ENCODE measurements around the gene PRKG1.
"Not testable (repeated sequence)": the region's sequence is repeated elsewhere in the genome, so short reads cannot be mapped to it uniquely, and the experiment has no call there.

Gene PRKG1

DNA sequence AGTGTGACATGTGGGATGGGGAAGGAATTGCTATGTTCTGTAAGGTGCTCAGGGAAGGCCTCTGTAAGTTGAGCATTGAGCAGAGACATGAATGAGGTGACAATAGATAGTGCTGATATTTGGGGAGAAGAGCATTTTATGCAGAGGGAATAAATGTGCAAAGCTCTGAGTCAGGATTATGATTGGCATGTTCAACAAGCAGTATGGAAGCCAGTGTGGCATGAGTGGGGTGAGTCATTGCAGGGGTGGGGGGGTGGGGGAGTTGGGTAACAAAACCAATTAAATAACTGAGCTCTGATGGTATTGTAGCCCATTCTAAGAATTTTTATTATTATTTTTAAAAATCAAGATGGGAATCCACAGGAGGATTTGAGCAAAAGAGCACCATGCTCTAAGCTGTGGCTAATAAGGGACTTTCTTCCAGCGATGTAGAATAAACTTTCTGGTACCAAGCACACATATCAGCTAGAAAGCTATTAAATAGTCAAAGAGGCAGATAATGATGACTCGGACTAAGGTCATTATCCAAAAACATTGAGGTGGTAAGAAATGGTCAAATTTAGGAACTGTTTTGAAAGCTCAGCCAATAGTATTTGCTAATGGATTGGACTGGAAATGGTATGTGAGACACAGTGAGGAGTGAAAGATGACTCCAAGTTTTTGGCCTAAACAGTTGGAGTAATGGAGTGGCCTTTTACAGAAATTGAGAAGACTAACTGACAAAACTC is 96.4 kb downstream of the PRKG1 start:
- no peak for DNase-seq (ENCODE audit: low spot score)

DNA sequence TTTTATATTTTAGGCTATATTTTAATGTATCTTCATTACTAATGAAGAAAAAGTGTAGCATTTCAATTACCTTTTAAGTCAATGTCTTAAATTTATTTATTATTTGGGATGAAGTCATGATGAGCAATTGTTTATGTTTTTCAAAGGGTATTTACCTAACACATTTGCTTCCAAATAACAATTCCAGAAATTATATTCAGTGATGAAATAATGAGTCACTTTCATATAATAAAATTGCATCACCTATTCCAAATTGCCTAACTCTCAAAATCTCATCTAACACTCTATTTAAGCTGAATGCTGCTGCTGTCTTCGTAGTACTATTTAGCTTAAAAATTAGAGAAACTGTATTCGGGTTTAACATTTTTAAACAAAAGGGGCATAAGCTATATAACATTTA is 97.7 kb downstream of the PRKG1 start:
- no peak for DNase-seq (ENCODE audit: low spot score)

DNA sequence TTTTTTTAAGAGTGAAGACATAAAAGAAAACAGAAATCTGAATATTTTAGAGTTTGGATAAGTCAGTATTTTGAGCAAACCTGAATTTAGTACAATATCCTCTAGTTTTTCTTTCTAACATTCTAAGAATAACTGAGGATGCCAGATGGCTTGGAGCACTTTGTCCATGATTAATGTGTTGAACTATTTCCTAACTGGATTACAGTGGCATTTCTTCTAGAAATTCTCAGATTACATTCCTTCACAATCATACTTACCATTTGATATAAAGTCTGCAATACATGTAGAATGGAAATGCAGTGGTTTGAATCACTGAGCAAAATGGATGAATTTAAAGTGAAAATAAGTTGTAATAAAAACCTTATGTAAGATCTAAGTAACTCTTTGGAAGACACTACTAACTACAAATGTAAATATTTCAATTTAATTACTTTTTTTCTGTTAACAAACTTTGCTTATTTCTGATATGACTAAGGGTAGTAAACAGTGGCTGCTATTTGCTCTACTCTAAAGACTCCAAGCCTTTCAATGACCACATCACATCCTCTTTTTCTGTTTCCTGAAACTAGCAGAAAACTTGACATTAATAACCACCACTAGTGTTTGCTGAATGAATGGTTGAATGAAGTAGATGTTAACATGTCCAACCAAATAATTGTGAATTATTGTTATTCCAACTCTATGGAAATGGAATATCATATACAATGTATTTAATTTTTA is 102.8 kb downstream of the PRKG1 start:
- DNase-seq (ENCODE audit: low spot score), result no peak

DNA sequence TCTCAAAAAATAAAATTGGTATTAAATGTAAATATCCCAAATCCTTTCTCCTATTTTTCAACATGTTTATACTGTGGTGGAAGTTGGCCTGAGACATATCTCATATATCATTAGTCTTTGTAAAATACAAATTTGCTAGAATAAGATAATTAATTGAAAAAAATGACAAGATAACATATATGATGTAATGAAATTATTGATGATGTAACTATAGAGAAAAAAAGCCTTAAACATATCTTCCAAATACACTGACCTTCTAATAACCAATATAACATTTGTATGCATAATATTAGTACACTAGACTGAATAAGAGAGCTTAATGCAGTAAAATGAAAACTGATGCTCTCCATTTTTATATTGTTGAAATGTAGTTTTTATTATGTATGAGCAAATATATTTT is 104.3 kb downstream of the PRKG1 start:
- no peak for DNase-seq (ENCODE audit: low spot score)

DNA sequence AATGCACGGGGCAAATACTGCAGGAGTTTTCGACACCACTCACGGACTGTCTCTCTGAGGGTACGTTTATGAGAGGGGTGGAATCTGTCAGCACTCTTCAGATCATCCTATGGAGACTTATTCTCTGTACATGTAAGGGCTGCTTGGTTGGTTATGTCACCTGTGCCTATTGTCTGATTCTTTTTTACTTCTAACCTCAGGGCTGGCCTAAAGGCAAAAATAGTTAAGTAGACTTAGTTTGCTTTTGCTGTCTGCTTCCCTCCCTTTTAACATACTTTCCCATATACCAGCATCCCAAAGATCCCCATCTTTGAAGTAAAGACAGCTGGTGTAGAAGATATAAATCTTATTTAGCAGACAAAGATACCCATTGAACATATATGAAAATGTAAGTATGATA is 105.9 kb downstream of the PRKG1 start:
- no peak for DNase-seq (ENCODE audit: low spot score)

DNA sequence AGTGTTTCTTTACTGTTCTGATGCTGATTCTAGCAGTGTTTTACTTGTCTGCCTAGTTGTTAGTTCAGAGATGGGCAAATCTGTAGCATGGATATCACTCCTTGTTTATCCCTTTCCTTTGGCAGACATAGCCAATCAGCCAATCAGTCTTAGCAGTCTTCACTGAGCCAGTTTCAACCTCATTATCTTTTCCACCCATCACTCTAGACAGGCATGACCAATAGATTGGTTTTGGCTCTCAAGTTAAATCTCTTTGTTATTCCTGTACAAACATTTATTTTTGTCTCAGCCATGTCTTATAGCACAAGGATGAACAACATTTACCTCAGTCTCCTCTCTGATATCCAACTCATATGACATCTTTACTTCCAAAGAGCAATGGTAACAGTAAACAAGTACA is 109.5 kb downstream of the PRKG1 start:
- no peak for DNase-seq (ENCODE audit: low spot score)

DNA sequence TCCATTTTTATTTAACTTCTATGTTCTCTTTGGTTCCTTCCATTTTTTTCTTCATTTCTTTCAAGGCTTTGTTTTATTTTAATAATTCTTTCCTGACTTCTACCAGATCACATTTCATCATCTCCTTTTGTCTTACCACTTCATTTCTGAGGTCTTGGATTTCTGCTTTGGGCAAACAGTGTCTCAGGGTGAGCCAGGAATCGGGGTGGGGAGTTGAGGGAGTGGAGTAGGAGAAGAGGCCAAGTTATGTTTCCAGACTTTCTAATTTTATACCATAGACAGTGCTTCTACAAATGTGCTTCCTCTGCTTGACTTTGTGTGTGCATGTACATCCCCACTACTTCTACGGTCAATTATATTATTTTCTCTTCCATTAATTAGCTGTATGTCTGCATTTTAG is 112.1 kb downstream of the PRKG1 start:
- no peak for DNase-seq (ENCODE audit: low spot score)

DNA sequence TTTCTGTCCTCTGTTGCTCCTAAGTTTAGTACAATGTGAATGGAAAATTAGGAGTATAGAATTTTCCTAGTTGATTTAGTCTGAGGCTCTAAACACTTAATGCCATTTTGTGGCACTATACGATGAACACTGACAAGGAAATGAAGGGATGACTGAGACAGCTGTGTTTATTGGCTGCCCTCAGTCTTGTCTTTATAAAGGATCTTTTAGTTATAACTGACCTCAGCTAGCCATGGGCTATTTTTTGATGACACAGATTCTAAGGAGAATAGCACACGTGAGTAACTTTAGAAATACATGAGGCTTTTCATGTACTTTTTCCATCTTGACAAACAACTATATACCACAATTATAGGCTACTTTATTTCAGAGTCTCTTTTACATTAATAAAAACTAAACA is 113.7 kb downstream of the PRKG1 start:
- DNase-seq (ENCODE audit: low spot score), result no peak

DNA sequence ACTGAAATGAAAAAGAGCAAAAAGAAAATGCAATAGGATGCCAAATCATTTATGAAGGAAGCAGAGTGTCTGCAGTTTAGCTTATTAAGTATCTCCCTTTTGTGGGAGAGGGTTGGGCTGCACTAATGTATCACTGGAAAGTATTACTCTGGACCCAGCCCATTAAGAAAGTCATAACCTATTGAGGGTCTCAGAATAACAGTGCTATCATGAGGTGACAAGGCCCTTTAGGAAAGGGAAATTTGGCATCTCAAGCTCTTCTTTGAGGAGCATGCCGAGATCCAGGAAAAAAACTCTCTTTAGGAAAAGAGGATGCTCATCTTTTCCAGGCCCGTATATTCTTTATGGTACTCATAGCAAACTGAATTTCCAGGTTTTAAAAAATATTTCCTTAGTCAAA is 114.6 kb downstream of the PRKG1 start:
- DNase-seq (ENCODE audit: low spot score), result no peak

DNA sequence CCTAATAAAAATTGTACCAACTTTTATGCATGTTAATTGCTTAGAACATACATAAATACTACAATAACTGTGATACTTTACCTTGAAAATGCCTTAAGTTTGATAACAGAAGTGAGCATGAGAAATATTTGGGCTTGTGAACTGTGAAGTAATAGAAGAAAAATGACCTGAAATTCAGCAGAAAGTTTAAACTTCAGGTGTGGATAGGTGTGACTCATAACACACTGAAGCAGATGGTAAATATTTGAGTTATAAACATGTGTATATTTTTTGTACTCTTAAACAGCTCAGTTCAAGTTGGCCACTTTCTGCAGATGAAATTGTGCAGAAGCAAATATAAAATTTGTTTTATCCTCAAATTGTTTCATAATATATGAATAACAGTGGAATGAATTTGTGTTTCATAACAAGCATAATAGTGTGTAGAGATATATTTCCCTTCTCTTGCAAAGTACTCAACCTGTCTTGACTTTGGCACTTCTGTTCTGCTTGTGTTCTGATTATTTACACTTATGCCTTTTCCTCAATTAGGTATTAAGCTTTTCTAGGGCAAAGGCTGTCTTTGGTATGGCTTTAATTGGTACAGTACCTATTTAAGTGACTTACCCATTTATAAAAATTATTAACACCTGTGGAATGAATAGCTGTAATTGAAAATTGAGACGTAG is 122.4 kb downstream of the PRKG1 start:
- no peak for DNase-seq (ENCODE audit: low spot score)

DNA sequence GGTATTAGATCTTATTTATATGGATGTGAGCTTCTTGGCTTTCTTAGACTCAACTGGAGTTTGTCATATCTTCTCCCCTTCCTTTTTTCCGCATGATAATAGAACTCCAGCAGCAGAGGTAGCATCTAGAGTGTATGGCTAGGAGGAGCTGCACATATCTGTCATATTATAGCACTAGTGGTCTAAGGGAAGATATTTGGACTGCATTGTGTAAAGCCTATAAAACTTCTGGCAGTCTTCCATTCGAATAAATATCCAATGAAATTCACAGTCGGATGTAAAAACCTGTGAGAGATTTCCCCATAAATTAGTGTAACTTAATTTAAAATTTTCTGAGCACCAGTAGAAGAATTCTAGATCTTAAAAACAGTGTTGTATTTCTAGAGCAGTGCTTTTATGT is 123.9 kb downstream of the PRKG1 start:
- DNase-seq (ENCODE audit: low spot score), result no peak

DNA sequence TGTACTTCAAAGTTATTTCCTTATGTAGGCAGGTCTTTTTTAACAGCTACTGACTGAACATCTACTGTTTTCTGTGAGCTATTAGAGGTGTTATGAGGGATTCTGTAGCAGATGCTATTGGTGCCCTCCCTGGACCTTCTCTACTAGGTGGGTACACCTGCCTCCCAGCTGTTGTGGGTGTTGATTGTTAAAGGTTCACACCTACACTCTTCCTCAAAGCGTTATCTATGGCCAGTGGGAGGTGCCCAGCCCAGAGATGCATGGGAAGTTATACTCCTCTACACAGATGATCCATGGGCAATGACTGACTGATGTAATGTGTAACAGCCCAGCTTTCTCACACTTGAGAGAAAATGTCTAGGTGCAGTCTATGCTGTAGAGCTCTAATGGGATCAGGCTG is 127.7 kb downstream of the PRKG1 start:
- no peak for DNase-seq (ENCODE audit: low spot score)

DNA sequence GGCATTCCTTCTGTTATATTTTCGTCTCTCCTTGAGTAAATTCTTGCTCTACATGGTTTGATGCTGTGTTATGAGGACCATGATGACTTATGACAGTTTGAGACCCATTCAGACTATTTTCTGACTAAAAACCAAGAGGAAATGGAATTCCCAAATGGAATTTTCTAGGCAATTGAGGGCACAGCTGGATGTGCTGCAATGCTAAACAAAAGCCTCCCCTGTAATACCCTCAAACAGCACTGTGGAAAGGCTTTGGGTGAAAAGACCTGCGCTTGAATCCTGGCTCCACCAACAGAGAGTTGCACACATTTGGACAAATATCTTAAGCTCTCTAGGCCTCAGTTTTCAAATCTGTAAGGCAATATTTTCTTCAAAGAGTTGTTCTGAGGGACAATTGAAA is 129.1 kb downstream of the PRKG1 start:
- DNase-seq (ENCODE audit: low spot score), result no peak

DNA sequence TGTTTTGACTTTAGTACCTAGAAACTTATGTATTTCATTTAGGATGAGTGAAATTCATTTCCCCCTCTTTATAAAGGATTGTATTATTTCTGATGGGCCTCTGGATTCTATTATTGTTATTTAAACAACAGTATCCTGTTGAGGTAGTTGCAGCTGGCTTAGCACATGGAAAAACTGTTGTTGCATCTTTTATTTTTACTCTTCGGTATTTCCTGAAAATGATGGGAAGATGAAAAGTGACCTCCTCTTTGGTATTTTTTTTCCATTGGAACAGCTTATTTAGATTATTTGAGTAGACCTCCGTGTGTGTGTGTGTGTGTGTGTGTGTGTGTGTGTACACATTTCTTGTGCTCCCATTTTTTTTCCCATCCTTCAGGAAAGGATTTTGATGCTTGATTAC is 129.8 kb downstream of the PRKG1 start:
- no peak for DNase-seq (ENCODE audit: low spot score)

DNA sequence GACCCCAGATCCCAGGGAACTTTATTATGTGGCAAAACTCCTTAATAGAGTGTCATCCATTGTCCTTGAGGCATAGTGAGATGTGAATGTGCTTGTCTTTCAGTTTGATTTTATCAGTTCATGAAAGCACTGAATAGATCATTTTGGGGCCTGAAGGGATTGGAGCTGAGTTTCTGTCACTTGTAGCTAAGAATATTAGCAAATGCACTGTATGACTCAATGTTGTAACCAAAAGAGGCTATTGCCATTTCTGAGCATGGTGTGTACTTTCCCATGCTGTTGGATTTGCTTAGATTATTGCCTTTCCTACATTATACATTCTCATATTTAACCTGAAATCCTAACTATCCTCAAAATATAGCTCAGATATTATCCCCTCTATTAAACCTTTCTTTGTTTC is 130.4 kb downstream of the PRKG1 start:
- no peak for DNase-seq (ENCODE audit: low spot score)

DNA sequence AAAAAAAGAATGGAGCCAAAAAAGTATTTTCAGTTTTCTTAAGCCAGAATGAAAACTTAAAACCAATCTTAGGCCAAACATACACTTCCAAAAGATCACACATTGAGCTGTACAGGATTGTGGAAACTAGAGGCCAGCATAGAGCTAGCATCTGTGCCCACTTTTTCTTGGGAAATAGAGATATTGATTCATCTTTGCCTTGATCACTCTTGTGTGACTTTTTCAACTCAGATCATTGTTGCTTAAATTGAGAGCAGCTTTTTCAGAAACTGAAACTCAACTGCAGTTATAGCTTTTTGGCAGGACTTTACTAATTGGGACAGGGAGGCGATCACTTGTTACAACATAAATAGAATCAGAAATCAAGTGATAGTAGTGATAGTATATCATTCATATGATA is 132.2 kb downstream of the PRKG1 start:
- no peak for DNase-seq (ENCODE audit: low spot score)

DNA sequence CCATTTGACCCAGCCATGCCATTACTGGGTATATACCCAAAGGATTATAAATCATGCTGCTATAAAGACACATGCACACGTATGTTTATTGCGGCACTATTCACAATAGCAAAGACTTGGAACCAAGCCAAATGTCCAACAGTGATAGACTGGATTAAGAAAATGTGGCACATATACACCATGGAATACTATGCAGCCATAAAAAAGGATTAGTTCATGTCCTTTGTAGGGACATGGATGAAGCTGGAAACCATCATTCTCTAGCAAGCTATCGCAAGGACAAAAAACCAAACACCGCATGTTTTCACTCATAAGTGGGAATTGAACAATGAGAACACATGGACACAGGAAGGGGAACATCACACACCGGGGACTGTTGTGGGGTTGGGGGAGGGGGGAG is 138.7 kb downstream of the PRKG1 start:
- DNase-seq (ENCODE audit: low spot score), result not testable (repeated sequence)

DNA sequence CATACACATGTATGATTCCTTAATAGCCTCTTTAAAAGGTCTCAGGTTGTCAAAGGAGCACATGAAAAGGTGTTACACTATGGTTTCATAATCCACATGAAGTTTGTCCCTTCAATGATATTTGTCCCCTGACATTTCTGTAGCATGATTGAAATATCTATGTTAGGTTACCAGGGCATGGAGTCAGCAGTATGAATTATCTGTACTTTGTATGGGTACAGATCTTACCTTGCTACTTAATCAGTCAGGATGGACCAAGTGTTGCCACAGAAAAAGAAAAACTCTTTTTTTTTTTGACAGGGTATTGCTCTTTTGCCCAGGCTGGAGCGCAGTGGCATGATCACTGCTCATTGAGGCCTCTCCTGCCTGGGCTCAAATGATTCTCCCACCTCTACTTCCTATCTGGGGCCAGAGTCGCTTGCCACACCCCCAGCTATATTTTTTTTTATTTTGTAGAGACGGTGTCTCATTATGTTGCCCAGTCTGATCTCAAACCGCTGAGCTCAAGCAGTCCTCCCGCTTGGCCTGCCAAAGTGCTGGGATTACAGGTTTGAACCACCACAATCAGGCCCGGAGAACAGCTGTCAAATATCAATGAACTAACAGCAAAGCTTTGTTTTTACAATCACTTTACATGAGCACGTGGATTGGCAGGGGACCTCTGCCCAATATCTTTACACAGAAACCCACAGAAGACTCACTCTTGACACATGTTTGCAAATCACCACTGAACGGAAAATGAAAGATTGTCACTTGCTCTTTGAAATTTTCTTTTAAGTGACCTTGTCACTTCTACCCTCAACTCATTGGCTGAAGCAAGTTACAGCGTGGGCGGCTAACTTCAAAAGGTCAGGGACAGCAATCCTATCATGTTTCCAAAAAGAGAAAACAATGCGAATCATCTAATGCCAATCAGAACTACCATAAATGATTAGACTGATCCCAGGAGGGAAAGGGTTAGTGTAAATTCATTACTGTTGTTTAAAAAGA is 140.2 kb downstream of the PRKG1 start:
- no peak for DNase-seq (ENCODE audit: low spot score)

DNA sequence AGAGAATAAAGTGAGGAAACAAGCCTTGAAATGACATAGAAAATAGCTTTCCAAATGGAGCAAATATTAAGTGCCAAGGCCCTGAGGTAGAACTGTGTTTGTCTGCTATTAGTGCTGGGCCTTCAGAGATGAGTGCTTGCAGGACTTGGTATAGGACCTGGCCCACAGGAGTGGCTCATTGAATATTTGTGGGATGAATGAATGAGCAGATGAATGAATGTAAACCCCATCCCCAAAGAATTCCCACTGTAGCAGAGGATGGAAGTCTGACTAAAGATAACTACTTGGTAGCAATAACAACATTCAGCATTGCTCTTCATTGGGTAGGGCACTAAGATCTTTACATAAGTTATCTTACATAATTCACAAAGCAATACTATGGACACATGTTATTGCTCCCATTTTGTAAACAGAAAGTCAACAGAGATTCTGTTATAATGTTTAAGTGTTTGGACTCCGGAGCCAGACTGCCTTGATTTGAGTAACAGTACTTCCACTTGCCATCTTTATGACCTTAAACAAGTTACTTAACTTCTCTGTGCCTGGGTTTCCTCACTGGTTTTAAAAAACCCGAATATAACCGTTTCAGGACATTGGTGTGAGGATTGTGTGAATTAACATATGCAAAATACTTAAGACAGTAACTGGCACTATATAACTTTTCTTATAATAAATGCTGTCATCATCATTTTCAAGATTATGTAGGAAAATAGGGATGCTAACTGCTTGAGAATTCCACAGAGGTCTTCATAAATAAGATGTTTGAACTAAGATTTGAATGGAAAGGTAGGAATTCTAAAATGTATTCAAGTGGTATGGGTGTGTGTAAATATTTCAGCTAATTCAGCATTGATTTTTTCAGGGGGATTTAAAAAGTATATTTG is 141.9 kb downstream of the PRKG1 start:
- DNase-seq (ENCODE audit: low spot score), result no peak

DNA sequence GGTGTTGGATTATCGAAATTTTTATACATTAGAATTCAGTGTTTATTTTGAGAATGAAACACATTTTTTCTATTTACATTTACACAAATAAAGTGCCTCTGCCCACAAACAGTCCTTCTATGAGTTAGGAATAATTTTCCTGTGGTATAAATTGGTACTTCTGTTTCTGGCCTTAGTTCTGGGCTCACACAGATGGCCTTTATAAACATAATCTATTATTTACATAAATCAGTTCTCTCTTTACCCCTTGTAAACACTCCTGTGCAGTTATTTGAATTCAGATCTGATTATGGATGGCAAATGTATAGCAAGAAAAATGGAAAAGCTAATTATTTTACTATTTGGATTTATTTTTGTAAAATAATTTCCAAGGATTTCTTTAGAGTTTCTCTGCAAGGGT is 143.2 kb downstream of the PRKG1 start:
- no peak for DNase-seq (ENCODE audit: low spot score)

DNA sequence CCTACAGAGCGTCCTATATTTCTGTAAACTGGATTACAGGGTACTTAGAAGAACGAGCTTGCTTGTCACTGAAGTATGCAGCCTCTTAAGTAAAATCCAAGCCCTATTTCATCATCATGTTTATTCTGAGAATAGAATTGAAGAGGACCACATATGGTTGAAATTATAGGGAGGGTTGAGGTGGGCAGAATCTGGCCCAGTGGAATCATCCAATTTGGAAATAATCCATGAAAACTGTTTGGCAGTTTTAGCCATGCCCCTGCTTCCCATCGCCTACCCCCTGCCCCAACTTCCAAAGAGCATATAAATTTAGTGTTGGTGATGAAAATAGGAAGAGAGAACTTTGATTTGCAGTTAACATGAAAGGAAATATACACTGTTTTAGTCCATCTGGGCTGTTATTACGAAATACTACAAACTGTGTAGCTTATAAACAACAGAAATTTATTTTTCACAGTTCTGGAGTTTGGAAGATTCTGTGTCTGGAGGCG is 150.4 kb downstream of the PRKG1 start:
- no peak for DNase-seq (ENCODE audit: low spot score)
